GM12891 (cell line): ENCODE results near the gene TALDO1.

Experiments used
- PAX5 ChIP-seq: IDR thresholded peaks from 2 replicates; pipeline ENCODE4 v1.6.1; 2011; ENCODE audit warnings: low read length, moderate library complexity, mild to moderate bottlenecking; ENCODE audit not compliant: insufficient read depth, severe bottlenecking
- POLR2A ChIP-seq: IDR thresholded peaks from 2 replicates; pipeline ENCODE4 v1.6.1; 2011; ENCODE audit warnings: low read depth, low read length, control low read depth
- POLR2AphosphoS5 ChIP-seq: IDR thresholded peaks from 2 replicates; pipeline ENCODE4 v1.6.1; 2011; ENCODE audit warnings: low read depth, low read length, control low read depth
- POU2F2 ChIP-seq: IDR thresholded peaks from 2 replicates; pipeline ENCODE4 v1.6.1; 2011; ENCODE audit warnings: low read depth, mild to moderate bottlenecking, control low read depth, low read length, moderate library complexity
- SPI1 ChIP-seq: IDR thresholded peaks from 2 replicates; pipeline ENCODE4 v1.6.1; 2011; ENCODE audit warnings: low read depth, low read length, control low read depth
- TAF1 ChIP-seq: IDR thresholded peaks from 2 replicates; pipeline ENCODE4 v1.6.1; 2011; ENCODE audit warnings: low read depth, low read length, control low read depth

DNA sequence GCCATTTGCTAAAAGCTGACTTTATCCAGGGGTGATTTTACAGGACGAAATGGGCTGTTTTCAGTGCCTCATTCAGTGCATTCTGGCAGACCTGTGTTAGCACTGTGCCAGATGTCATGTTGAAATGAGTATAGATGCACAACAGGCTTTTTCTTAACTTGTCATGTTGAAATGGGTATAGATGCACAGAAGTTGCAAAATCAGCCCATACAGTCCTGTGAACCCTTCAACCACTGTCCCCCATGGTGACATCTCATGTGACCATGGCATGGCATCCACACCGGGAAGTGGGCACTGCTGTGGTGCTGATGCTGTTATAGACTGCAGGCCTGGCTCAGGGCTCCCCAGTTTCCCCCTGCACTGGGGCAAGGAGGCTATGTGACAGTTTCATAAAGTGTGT, 2.5 kb downstream of the TALDO1 start:
- TF ChIP-seq POLR2A (no peak), SPI1 (no peak), POU2F2 (no peak), POLR2AphosphoS5 (no peak), TAF1 (no peak), PAX5 (no peak)
